A673 (cell line): Measurements from ENCODE around the gene SAFB2. TPM values are rescaled to one million over a fixed set of nuclear protein-coding genes. Genes with fewer than 3 reads are reported as not detected.

ENCODE experiments used
- BruUV-seq: library from RNA; stranded (reverse); fragments of 400-500 nt; replicated peaks from 2 replicates; lab custom pipeline; 2021; lab: Mats Ljungman, UMichigan
- CTCF ChIA-PET: fragments of 300-600 bp; sonication (Branson Sonifier 250); formaldehyde crosslinking; loops from one replicate; lab custom pipeline; 2022; ENCODE audit warnings: antibody characterized with exemption; lab: Charles Lee
- POLR2A ChIA-PET: fragments of 300-600 bp; sonication (Branson Sonifier 250); formaldehyde crosslinking; loops from one replicate; lab custom pipeline; 2022; ENCODE audit warnings: antibody characterized with exemption; ENCODE audit not compliant: low non-redundant PET; lab: Charles Lee
- DNase-seq: peaks from one replicate; pipeline ENCODE4 v3.0.0-alpha.2; 2015; ENCODE audit warnings: low spot score
- H3K27ac ChIP-seq: fragments of 200-600 bp; sonication (generic); 2 replicates; pipeline ENCODE4 v1.5.1; 2016; ENCODE audit warnings: mixed run types, low read depth, mild to moderate bottlenecking, mixed read lengths, antibody characterized with exemption, low read length; ENCODE audit not compliant: poor library complexity, severe bottlenecking
- H3K27me3 ChIP-seq: fragments of 200-600 bp; sonication (generic); replicated peaks from 2 replicates; pipeline ENCODE4 v1.6.1; 2017; ENCODE audit warnings: mixed run types, low read depth, mild to moderate bottlenecking, mixed read lengths, antibody characterized with exemption, low read length; ENCODE audit not compliant: insufficient read depth, poor library complexity
- H3K36me3 ChIP-seq: fragments of 200-600 bp; sonication (generic); 2 replicates; pipeline ENCODE4 v1.6.1; 2016; ENCODE audit warnings: mixed run types, mild to moderate bottlenecking, mixed read lengths, antibody characterized with exemption, low read length; ENCODE audit not compliant: insufficient read depth, poor library complexity, severe bottlenecking
- H3K4me1 ChIP-seq: fragments of 200-600 bp; sonication (generic); 2 replicates; pipeline ENCODE4 v1.6.1; 2017; ENCODE audit warnings: mixed run types, mild to moderate bottlenecking, mixed read lengths, antibody characterized with exemption, low read length; ENCODE audit not compliant: insufficient read depth, poor library complexity, severe bottlenecking
- H3K4me3 ChIP-seq: fragments of 200-600 bp; sonication (generic); 2 replicates; pipeline ENCODE4 v1.5.1; 2016; ENCODE audit warnings: low read depth, mixed run types, mild to moderate bottlenecking, mixed read lengths, low read length; ENCODE audit not compliant: poor library complexity, severe bottlenecking
- H3K9me3 ChIP-seq: fragments of 200-600 bp; sonication (generic); 2 replicates; pipeline ENCODE4 v1.6.1; 2016; ENCODE audit warnings: mixed run types, low read depth, mild to moderate bottlenecking, mixed read lengths, antibody characterized with exemption, low read length; ENCODE audit not compliant: poor library complexity, severe bottlenecking
- EZH2 ChIP-seq: fragments of 200-600 bp; sonication (generic); IDR thresholded peaks from 2 replicates; pipeline ENCODE4 v1.6.1; 2017; ENCODE audit warnings: borderline replicate concordance, low read depth, mild to moderate bottlenecking, mixed read lengths, antibody characterized with exemption, low read length; ENCODE audit not compliant: poor library complexity, severe bottlenecking
- intact Hi-C: fragments of 100-400 bp; cut with micrococcal nuclease; formaldehyde crosslinking; loops from one replicate; pipeline ENCODE4 v1.10.0; 2022; ENCODE audit not compliant: unreplicated experiment
- total RNA-seq: library from RNA; stranded (reverse); gene quantifications from 2 replicates; pipeline ENCODE4 v1.2.3, GENCODE V29; 2021
- TF ChIP-seq, protein P1 (sequence below): fragments of 300-800, 200-600 bp; sonication (generic); conservative IDR thresholded peaks from 2 replicates; pipeline ENCODE4 v1.5.1; 2017; ENCODE audit warnings: low read depth, mild to moderate bottlenecking, antibody characterized with exemption, low read length, moderate library complexity, mixed read lengths

Gene SAFB2
- total RNA-seq, 1 experiment from 2014 or later, result 153 TPM

DNA sequence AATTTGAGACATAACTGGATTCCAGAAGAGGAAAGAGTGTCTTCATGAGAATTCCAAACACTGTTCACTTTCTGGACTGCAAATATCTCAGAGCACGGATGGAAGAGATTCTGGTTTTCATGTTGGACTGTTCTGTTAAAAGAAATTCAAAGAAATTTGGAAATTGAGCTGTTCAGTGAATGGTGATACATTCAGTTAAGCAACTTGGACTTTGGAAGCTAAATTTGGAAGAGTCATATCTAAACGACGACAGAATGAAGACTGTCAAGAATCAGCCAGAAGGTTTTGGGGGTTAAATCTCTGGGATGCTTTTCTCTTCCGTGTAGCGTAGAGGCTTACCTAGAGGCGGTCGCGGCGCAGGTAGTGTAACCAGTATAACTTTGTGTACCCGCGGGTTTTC, 25.9 kb upstream of the SAFB2 start:
- Histone ChIP-seq H3K36me3 (peaks cover 92% of the 10 kb centered on the region), H3K4me1 (no peaks in the 10 kb centered on the region), H3K4me3 (no peak overlapping the region), H3K9me3 (no peaks in the 10 kb centered on the region), H3K27ac (no peak overlapping the region), H3K27me3 (no peaks in the 10 kb centered on the region)
- ChIA-PET POLR2A (interaction anchor here (0.7 kb wide), 1 partner anchor 26 kb away, joined by 3 read pairs; no protein-coding TSS in a partner anchor), CTCF (no interaction called here)
- intact Hi-C loops, result no loop called here
- DNase-seq, result no peak
- TF ChIP-seq EZH2, result no peak
- TF ChIP-seq, protein P1, sequence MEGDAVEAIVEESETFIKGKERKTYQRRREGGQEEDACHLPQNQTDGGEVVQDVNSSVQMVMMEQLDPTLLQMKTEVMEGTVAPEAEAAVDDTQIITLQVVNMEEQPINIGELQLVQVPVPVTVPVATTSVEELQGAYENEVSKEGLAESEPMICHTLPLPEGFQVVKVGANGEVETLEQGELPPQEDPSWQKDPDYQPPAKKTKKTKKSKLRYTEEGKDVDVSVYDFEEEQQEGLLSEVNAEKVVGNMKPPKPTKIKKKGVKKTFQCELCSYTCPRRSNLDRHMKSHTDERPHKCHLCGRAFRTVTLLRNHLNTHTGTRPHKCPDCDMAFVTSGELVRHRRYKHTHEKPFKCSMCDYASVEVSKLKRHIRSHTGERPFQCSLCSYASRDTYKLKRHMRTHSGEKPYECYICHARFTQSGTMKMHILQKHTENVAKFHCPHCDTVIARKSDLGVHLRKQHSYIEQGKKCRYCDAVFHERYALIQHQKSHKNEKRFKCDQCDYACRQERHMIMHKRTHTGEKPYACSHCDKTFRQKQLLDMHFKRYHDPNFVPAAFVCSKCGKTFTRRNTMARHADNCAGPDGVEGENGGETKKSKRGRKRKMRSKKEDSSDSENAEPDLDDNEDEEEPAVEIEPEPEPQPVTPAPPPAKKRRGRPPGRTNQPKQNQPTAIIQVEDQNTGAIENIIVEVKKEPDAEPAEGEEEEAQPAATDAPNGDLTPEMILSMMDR, result no peak
- no TSS peak for BruUV-seq

DNA sequence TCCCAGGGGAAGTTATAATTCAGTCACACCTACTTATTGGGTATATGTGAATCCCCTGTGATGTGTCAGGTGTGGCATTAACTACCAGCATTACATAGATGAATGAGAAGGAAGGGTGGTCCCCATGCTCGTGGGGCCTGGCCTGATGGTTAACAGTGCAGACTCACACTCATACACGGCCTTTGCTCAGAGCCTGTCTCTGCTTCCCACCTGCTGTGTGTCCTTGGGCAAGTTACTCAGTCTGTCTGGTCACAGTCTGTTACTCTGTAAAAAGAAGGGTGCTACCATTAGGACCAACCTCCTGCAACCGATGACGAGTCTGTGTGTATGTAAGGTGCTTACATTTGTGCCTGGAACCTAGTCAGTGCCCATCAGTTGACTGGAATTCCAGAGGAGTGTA, 24.1 kb upstream of the SAFB2 start:
- H3K9me3 ChIP-seq, result no peaks in the 10 kb centered on the region
- DNase-seq, result no peak
- no peaks in the 10 kb centered on the region for H3K27me3 ChIP-seq
- H3K4me1 ChIP-seq, result no peaks in the 10 kb centered on the region
- BruUV-seq, result no TSS peak
- TF ChIP-seq, protein P1, result no peak
- TF ChIP-seq EZH2, result no peak
- H3K4me3 ChIP-seq, result no peak overlapping the region
- peaks cover 92% of the 10 kb centered on the region for H3K36me3 ChIP-seq
- ChIA-PET CTCF (no interaction called here), POLR2A (no interaction called here)
- H3K27ac ChIP-seq, result no peak overlapping the region
- intact Hi-C loops, result no loop called here

DNA sequence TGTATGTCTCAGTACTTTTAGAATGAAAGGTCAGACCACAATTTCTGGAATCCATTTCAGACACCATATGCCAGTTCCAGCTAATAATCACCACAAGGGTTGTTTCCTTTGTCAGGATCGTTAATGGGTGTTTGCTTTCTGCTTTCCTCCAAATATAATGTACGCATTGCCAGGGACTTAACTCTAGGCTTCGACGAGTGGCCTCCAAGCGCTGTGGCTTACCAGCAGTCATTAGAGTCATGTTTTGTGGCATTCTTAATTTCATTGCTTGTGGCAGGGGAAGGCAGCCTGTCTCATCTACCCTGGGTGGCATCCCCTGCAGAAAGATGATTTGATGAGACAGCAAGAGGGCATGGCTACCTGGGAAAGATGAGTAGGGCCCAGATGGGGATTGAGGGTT, 22.8 kb upstream of the SAFB2 start:
- H3K4me1 ChIP-seq, result no peaks in the 10 kb centered on the region
- intact Hi-C loops, result no loop called here
- ChIA-PET POLR2A (no interaction called here), CTCF (no interaction called here)
- TF ChIP-seq, protein P1, result no peak
- H3K4me3 ChIP-seq, result no peak overlapping the region
- no peaks in the 10 kb centered on the region for H3K27me3 ChIP-seq
- no peak for DNase-seq
- H3K36me3 ChIP-seq, result peaks cover 86% of the 10 kb centered on the region
- H3K27ac ChIP-seq, result no peak overlapping the region
- no TSS peak for BruUV-seq
- H3K9me3 ChIP-seq, result no peaks in the 10 kb centered on the region
